K562 (cell line): ENCODE measurements around the gene NINL. TPM values are rescaled to one million over a fixed set of nuclear protein-coding genes. Genes with fewer than 3 reads are reported as not detected.

Experiments
- ATAC-seq: fragments of 200-7000 bp; cut with Tn5 transposase; 3 replicates; pipeline ENCODE4 v1.9.1; 2020; ENCODE audit warnings: moderate library complexity
- BruUV-seq: library from RNA; stranded (reverse); fragments of 400-500 nt; replicated peaks from 2 replicates; lab custom pipeline; 2021; lab: Mats Ljungman, UMichigan
- CTCF ChIA-PET: fragments of 300-600 bp; formaldehyde crosslinking; extraction: SDS; loops from one replicate; lab custom pipeline; 2021; ENCODE audit warnings: low intra/inter-chr PET ratio; lab: Yijun Ruan, JAX
- POLR2A ChIA-PET: fragments of 300-600, 350-650 bp; sonication (Branson Sonifier 250); formaldehyde crosslinking; extraction: SDS; loops from one replicate; lab custom pipeline; 2021; ENCODE audit warnings: antibody characterized with exemption, inconsistent platforms; lab: Yijun Ruan, JAX
- DNase-seq, 4 experiments: peaks; one replicate each; pipeline versions ENCODE4 v3.0.0 to v3.0.0-alpha.2; 2011 to 2018; ENCODE audit warnings: low spot score in 3 of 4, mixed read lengths in 3 of 4; ENCODE audit errors: extremely low read depth in 1 of 4
- FAIRE-seq: peaks from 2 replicates; lab custom pipeline; 2011; peaks lifted over from hg19 to GRCh38; lab: Jason Lieb, UNC
- H2AFZ ChIP-seq: 2 replicates; pipeline ENCODE4 v1.6.0; 2011; ENCODE audit warnings: low read depth, low read length, control low read depth, inconsistent platforms
- H3K27ac ChIP-seq: fragments of 200-600 bp; 3 replicates; pipeline ENCODE4 v1.8.0; 2011; ENCODE audit warnings: low read depth, mild to moderate bottlenecking, control low read depth, inconsistent platforms, low read length, moderate library complexity, mixed read lengths; ENCODE audit errors: extremely low read depth
- H3K27me3 ChIP-seq, 2 experiments: fragments of 300-600 bp in 1 of 2; 2 replicates in 1 of 2; 3 replicates in 1 of 2; pipeline versions ENCODE4 v1.6.0 to v1.8.0; 2011; ENCODE audit warnings: inconsistent platforms in 2 of 2, low read length in 2 of 2, mild to moderate bottlenecking in 1 of 2, mixed read lengths in 1 of 2, moderate library complexity in 1 of 2; ENCODE audit not compliant: control insufficient read depth in 2 of 2, insufficient read depth in 2 of 2
- H3K36me3 ChIP-seq: fragments of 300-600 bp; 3 replicates; pipeline ENCODE4 v1.8.0; 2011; ENCODE audit warnings: mild to moderate bottlenecking, low read length, inconsistent platforms; ENCODE audit not compliant: control insufficient read depth, insufficient read depth
- H3K4me1 ChIP-seq, 2 experiments: fragments of 200-600 bp in 1 of 2; replicated peaks in 1 of 2; 2 replicates in 1 of 2; 3 replicates in 1 of 2; pipeline versions ENCODE4 v1.5.1 to v1.8.0; 2011; ENCODE audit warnings: inconsistent platforms in 2 of 2, low read length in 2 of 2, mild to moderate bottlenecking in 1 of 2, mixed read lengths in 1 of 2, moderate library complexity in 1 of 2; ENCODE audit not compliant: control insufficient read depth in 2 of 2, insufficient read depth in 2 of 2
- H3K4me2 ChIP-seq: 2 replicates; pipeline ENCODE4 v1.6.1; 2011; ENCODE audit warnings: low read length, control low read depth, inconsistent platforms, mixed read lengths; ENCODE audit not compliant: insufficient read depth
- H3K4me3 ChIP-seq: fragments of 200-600 bp; sonication (generic), shearing (Covaris generic); 2 replicates; pipeline ENCODE4 v1.5.1; 2016; ENCODE audit warnings: control low read depth, inconsistent platforms
- H3K79me2 ChIP-seq: fragments of 200-600 bp; 3 replicates; pipeline ENCODE4 v1.8.0; 2011; ENCODE audit warnings: low read length, inconsistent platforms; ENCODE audit not compliant: control insufficient read depth, insufficient read depth
- H3K9ac ChIP-seq, 2 experiments: 2 replicates each; pipeline versions ENCODE4 v1.6.0 to v1.6.1; 2011; ENCODE audit warnings: low read depth in 2 of 2, low read length in 2 of 2, control low read depth in 1 of 2, inconsistent platforms in 1 of 2, mild to moderate bottlenecking in 1 of 2, mixed read lengths in 1 of 2; ENCODE audit not compliant: insufficient read depth in 1 of 2
- H3K9me1 ChIP-seq: one replicate; pipeline ENCODE4 v1.6.0; 2011; ENCODE audit warnings: inconsistent platforms, mild to moderate bottlenecking, low read length, moderate library complexity; ENCODE audit not compliant: control insufficient read depth, insufficient read depth
- H3K9me3 ChIP-seq: replicated peaks from 2 replicates; pipeline ENCODE4 v1.5.1; 2011; ENCODE audit warnings: low read depth, low read length, inconsistent platforms; ENCODE audit not compliant: control insufficient read depth, insufficient read depth
- H4K20me1 ChIP-seq: replicated peaks from 2 replicates; pipeline ENCODE4 v1.6.1; 2011; ENCODE audit warnings: low read length, inconsistent platforms, mixed read lengths; ENCODE audit not compliant: control insufficient read depth, insufficient read depth
- ETV1 ChIP-seq: fragments of 450-650 bp; conservative IDR thresholded peaks from 2 replicates; pipeline ENCODE4 v1.6.1; 2016; ENCODE audit warnings: missing genetic modification characterization, control low read depth, low read depth, missing compliant biosample characterization
- TBP ChIP-seq: optimal IDR thresholded peaks from 2 replicates; pipeline ENCODE3; 2011; ENCODE audit warnings: low read depth, low read length, improper control_type of control experiment
- ZBTB11 ChIP-seq, 3 experiments: fragments of 200-800 bp in 1 of 3; fragments of 250-450 bp in 1 of 3; fragments of 450-650 bp in 1 of 3; sonication (Bioruptor Pico) in 1 of 3; sonication (Bioruptor generic) in 1 of 3; formaldehyde crosslinking in 1 of 3; IDR thresholded peaks; 2 replicates each; pipeline versions ENCODE4 v1.6.1 to v1.8.0; 2016 to 2022; ENCODE audit warnings: mild to moderate bottlenecking in 2 of 3, missing genetic modification characterization in 2 of 3, missing compliant biosample characterization in 1 of 3, moderate library complexity in 1 of 3
- WGBS: fragments of 100-300 bp; shearing (Covaris generic); methylation state at CpG from one replicate; pipeline ENCODE4 v1.1.6; 2016; ENCODE audit warnings: low coverage, mixed read lengths; ENCODE audit not compliant: insufficient coverage; ENCODE audit errors: missing lambda C conversion rate; 5-methylcytosine and 5-hydroxymethylcytosine counted together
- in situ Hi-C: fragments of 300-500 bp; cut with MboI; formaldehyde crosslinking; loops from 4 replicates; pipeline ENCODE4 v1.15.0; 2018; ENCODE audit warnings: inconsistent platforms, mixed read lengths
- intact Hi-C: fragments of 100-400 bp; cut with micrococcal nuclease; formaldehyde crosslinking; loops from 2 replicates; pipeline ENCODE4 v1.14.2; 2022
- polyA plus RNA-seq, 8 experiments: library from polyadenylated mRNA; depleted of rRNA in 4 of 8; stranded (reverse) in 5 of 8; unstranded in 3 of 8; fragments of >200 nt; fragmentation: Nextera tagmentation in 2 of 8; fragmentation: Illumina TruSeq in 1 of 8; extraction: Ambion mirVana in 2 of 8; extraction: Trizol in 1 of 8; gene quantifications; 2 replicates each; pipeline versions ENCODE4 v1.2.1 to v1.2.3, GENCODE V29; 2011 to 2014; ENCODE audit warnings: inconsistent platforms in 1 of 8, missing spikeins in 1 of 8
- total RNA-seq, 7 experiments: library from RNA; depleted of rRNA in 6 of 7; stranded (reverse); fragments of >200 nt in 6 of 7; fragmentation: Illumina TruSeq in 2 of 7; extraction: Trizol in 2 of 7; gene quantifications; 2 replicates each; pipeline versions ENCODE4 v1.2.1 to v1.2.3, GENCODE V29; 2011 to 2021; ENCODE audit warnings: low replicate concordance in 1 of 7
- TF ChIP-seq, protein P1 (sequence below): fragments of 250-450 bp; sonication (Bioruptor Pico); IDR thresholded peaks from 2 replicates; pipeline ENCODE4 v1.4.0; 2020; ENCODE audit warnings: mild to moderate bottlenecking

NINL gene
- total and polyA plus RNA-seq, 9 of the 15 experiments (the other 6 are each of a cell fraction or from before 2014, with no cell fraction given) = 0.03 to 0.22 (median 0.05) TPM; not detected in 5

DNA sequence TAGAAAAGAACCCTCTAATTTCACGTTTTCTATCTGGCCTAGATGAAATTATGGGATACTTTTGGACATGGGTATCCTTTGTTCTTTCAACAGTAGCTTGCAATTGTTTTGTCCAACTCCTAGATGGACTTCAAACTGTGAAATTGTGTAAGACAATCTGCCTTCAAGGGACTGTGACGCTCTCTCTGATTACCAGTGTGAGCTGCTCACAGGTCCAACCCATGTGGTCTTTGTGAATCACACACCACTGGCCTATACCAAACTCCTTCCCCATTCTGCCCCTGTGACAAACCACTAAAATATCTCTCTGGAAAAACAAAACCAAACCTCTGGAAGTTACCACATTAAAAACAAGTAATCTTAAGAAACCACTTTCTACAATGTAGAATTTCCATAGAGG lies 59.5 kb downstream of the NINL start:
- no peak for TF ChIP-seq TBP
- no peak for TF ChIP-seq ZBTB11 (CRISPR knock-in tag; IDR thresholded peaks at IDR 0.05)
- TF ChIP-seq ETV1 (tag) = no peak
- TF ChIP-seq, protein P1, sequence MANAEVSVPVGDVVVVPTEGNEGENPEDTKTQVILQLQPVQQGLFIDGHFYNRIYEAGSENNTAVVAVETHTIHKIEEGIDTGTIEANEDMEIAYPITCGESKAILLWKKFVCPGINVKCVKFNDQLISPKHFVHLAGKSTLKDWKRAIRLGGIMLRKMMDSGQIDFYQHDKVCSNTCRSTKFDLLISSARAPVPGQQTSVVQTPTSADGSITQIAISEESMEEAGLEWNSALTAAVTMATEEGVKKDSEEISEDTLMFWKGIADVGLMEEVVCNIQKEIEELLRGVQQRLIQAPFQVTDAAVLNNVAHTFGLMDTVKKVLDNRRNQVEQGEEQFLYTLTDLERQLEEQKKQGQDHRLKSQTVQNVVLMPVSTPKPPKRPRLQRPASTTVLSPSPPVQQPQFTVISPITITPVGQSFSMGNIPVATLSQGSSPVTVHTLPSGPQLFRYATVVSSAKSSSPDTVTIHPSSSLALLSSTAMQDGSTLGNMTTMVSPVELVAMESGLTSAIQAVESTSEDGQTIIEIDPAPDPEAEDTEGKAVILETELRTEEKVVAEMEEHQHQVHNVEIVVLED (CRISPR knock-in tag) = no peak
- TF ChIP-seq, all 486 proteins: peak for 0
- Histone ChIP-seq H3K9me1 (no peaks in the 10 kb centered on the region), H4K20me1 (no peaks in the 10 kb centered on the region), H3K4me2 (no peak overlapping the region), H3K27me3 (peaks cover 0 to 13% of the 10 kb centered on the region in 2 experiments; a peak in 3 of 5 replicates), H3K4me3 (no peak overlapping the region), H3K9ac (no peak overlapping the region), H3K9me3 (no peaks in the 10 kb centered on the region), H3K4me1 (no peaks in the 10 kb centered on the region), H3K79me2 (no peaks in the 10 kb centered on the region), H3K36me3 (no peaks in the 10 kb centered on the region), H2AFZ (no peak overlapping the region), H3K27ac (no peak overlapping the region)
- no TSS peak for BruUV-seq
- ChIA-PET CTCF (no interaction called here), POLR2A (interaction anchor here (0.6 kb wide), 1 partner anchor 51 kb away, joined by 3 read pairs; no protein-coding TSS in a partner anchor)
- DNase-seq (no peak), ATAC-seq (no peak), FAIRE-seq (no peak)
- 0% methylated on average over 2 of the region's 2 CpGs for WGBS
- intact Hi-C loops (no loop called here), in situ Hi-C loops (no loop called here)
